Peyer's patch (tissue), 4 donors: Measurements from ENCODE around the gene MMP28. TPM values are rescaled to one million over a fixed set of nuclear protein-coding genes. Genes with fewer than 3 reads are reported as not detected.

Source experiments
- DNase-seq, 3 donors: peaks; one replicate each; pipeline ENCODE4 v3.0.0-alpha.2; 2017 to 2019
- H3K27ac ChIP-seq, 4 donors: fragments of 200-600 bp; sonication (generic); one replicate each; pipeline ENCODE4 v1.5.1; 2016 to 2019
- H3K27me3 ChIP-seq, 2 donors: fragments of 200-600 bp; sonication (generic); one replicate each; pipeline ENCODE4 v1.5.1; 2019
- H3K36me3 ChIP-seq, 3 donors: fragments of 200-600 bp; sonication (generic); one replicate each; pipeline ENCODE4 v1.5.1; 2016 to 2019
- H3K4me1 ChIP-seq, 4 donors: fragments of 200-600 bp; sonication (generic); one replicate each; pipeline ENCODE4 v1.5.1; 2016 to 2019
- H3K4me3 ChIP-seq, 4 donors: fragments of 200-600 bp; sonication (generic); 1 replicate in 3 of 4; 2 replicates in 1 of 4; pipeline ENCODE4 v1.5.1; 2016 to 2019; ENCODE audit warnings: mild to moderate bottlenecking in 1 of 4
- H3K9me3 ChIP-seq, 4 donors: fragments of 200-600 bp; sonication (generic); one replicate each; pipeline ENCODE4 v1.5.1; 2016 to 2019; ENCODE audit warnings: mild to moderate bottlenecking in 1 of 4
- CTCF ChIP-seq, 6 experiments: fragments of 450-650 bp in 4 of 6; fragments of 200-600 bp in 2 of 6; sonication (generic) in 1 of 6; IDR thresholded peaks; one replicate each; pipeline ENCODE4 v1.5.1; 2017 to 2019; ENCODE audit warnings: antibody characterized with exemption in 6 of 6, mild to moderate bottlenecking in 3 of 6, moderate library complexity in 1 of 6
- POLR2A ChIP-seq, 2 donors: fragments of 450-650 bp; IDR thresholded peaks; one replicate each; pipeline ENCODE4 v1.5.1; 2017; ENCODE audit warnings: antibody characterized with exemption in 2 of 2, mild to moderate bottlenecking in 2 of 2, moderate library complexity in 2 of 2
- total RNA-seq, 4 donors: library from RNA; depleted of rRNA; stranded (reverse); fragments of >200 nt; gene quantifications; one replicate each; pipeline ENCODE4 v1.1.0, GENCODE V29; 2016

Gene MMP28
- total RNA-seq, 4 donors from 2014 or later: 3.3 to 85.3 (median 56.7) TPM

- H3K27me3 ChIP-seq: no peaks in the 10 kb centered on the region
- no peaks in the 10 kb centered on the region for H3K9me3 ChIP-seq
- H3K36me3 ChIP-seq: no peaks in the 10 kb centered on the region
- TF ChIP-seq CTCF (IDR thresholded peaks at IDR 0.05) (no peak), POLR2A (IDR thresholded peaks at IDR 0.05) (no peak)
- H3K4me1 ChIP-seq: peaks cover 0 to 28% (median 4%) of the 10 kb centered on the region in 4 donors
- no peak overlapping the region for H3K4me3 ChIP-seq
- H3K27ac ChIP-seq: no peak overlapping the region
- no peak for DNase-seq
Measured at GRCh38 chr17:35797370-35797769, 1.9 kb upstream of the MMP28 start.

GRCh38 chr17:35796942-35797341 is 1.5 kb upstream of the MMP28 start:
- H3K9me3 ChIP-seq: no peaks in the 10 kb centered on the region
- no peak overlapping the region for H3K27ac ChIP-seq

GRCh38 chr17:35795871-35796265 is 427 bp upstream of the MMP28 start:
- H3K9me3 ChIP-seq: no peaks in the 10 kb centered on the region
- H3K36me3 ChIP-seq: no peaks in the 10 kb centered on the region
- H3K27ac ChIP-seq: peak overlapping the region; percentile 25 to 88 (median 66)
- DNase-seq: no peak
- H3K4me1 ChIP-seq: peaks cover 0 to 17% (median 4%) of the 10 kb centered on the region in 4 donors
- H3K4me3 ChIP-seq: peak overlapping the region; percentile 59 to 96 (median 76)
- TF ChIP-seq POLR2A (IDR thresholded peaks at IDR 0.05) (no peak), CTCF (IDR thresholded peaks at IDR 0.05) (peak in 1 of 6 experiments; percentile 9)
- no peaks in the 10 kb centered on the region for H3K27me3 ChIP-seq

More at GRCh38 chr17:35796942-35797341, 1.5 kb upstream of the MMP28 start:
- peaks cover 0 to 25% (median 4%) of the 10 kb centered on the region in 4 donors for H3K4me1 ChIP-seq
- no peaks in the 10 kb centered on the region for H3K27me3 ChIP-seq
- no peaks in the 10 kb centered on the region for H3K36me3 ChIP-seq
- DNase-seq: no peak
- no peak overlapping the region for H3K4me3 ChIP-seq
- TF ChIP-seq CTCF (IDR thresholded peaks at IDR 0.05): no peak
- TF ChIP-seq POLR2A (IDR thresholded peaks at IDR 0.05): no peak

- Histone ChIP-seq H3K27me3 (no peaks in the 10 kb centered on the region), H3K27ac (no peak overlapping the region), H3K9me3 (no peaks in the 10 kb centered on the region), H3K4me1 (peaks cover 3 to 17% (median 5%) of the 10 kb centered on the region in 4 donors), H3K4me3 (no peak overlapping the region), H3K36me3 (no peaks in the 10 kb centered on the region)
- no peak for DNase-seq
- TF ChIP-seq POLR2A (IDR thresholded peaks at IDR 0.05) (no peak), CTCF (IDR thresholded peaks at IDR 0.05) (no peak)
Measured at GRCh38 chr17:35793257-35793656, 2.2 kb downstream of the MMP28 start.

GRCh38 chr17:35791681-35792350 is 3.6 kb downstream of the MMP28 start:
- Histone ChIP-seq H3K27ac (no peak overlapping the region), H3K9me3 (no peaks in the 10 kb centered on the region), H3K4me3 (no peak overlapping the region), H3K36me3 (no peaks in the 10 kb centered on the region), H3K27me3 (no peaks in the 10 kb centered on the region), H3K4me1 (peaks cover 3 to 31% (median 6%) of the 10 kb centered on the region in 4 donors)
- DNase-seq: no peak
- TF ChIP-seq CTCF (IDR thresholded peaks at IDR 0.05) (no peak), POLR2A (IDR thresholded peaks at IDR 0.05) (no peak)
